OCI-LY1 (cell line): ENCODE results near the gene KL.
A peak's percentile ranks its signal among the peaks of the same experiment; 100 is the strongest.

Source experiments
- H2AFZ ChIP-seq: fragments of 200-600 bp; sonication (generic), shearing (Covaris generic); 2 replicates; pipeline ENCODE4 v1.6.0; 2014; ENCODE audit warnings: antibody characterized with exemption, mild to moderate bottlenecking, low read length
- H3F3A ChIP-seq: fragments of 200-600 bp; sonication (generic), shearing (Covaris generic); 2 replicates; pipeline ENCODE4 v1.6.0; 2014; ENCODE audit warnings: mild to moderate bottlenecking, antibody characterized with exemption, low read length, moderate library complexity; ENCODE audit not compliant: insufficient read depth
- H3K27ac ChIP-seq: fragments of 200-600 bp; sonication (generic); 2 replicates; pipeline ENCODE4 v1.5.1; 2014; ENCODE audit warnings: low read length, mixed run types, mild to moderate bottlenecking, low read depth; ENCODE audit not compliant: poor library complexity, severe bottlenecking
- H3K27me3 ChIP-seq: fragments of 200-600 bp; sonication (generic); 2 replicates; pipeline ENCODE4 v1.6.0; 2014; ENCODE audit warnings: antibody characterized with exemption, mild to moderate bottlenecking, low read length, moderate library complexity; ENCODE audit not compliant: insufficient read depth
- H3K36me3 ChIP-seq: fragments of 200-600 bp; sonication (generic); 2 replicates; pipeline ENCODE4 v1.6.1; 2014; ENCODE audit warnings: mild to moderate bottlenecking, antibody characterized with exemption, low read length, moderate library complexity, mixed read lengths; ENCODE audit not compliant: insufficient read depth
- H3K4me1 ChIP-seq: fragments of 200-600 bp; sonication (generic); 2 replicates; pipeline ENCODE4 v1.5.1; 2014; ENCODE audit warnings: mild to moderate bottlenecking, low read length, moderate library complexity; ENCODE audit not compliant: insufficient read depth, severe bottlenecking
- H3K4me2 ChIP-seq: fragments of 200-600 bp; sonication (generic), shearing (Covaris generic); 2 replicates; pipeline ENCODE4 v1.6.1; 2014; ENCODE audit warnings: low read length
- H3K4me3 ChIP-seq: fragments of 200-600 bp; sonication (generic); 2 replicates; pipeline ENCODE4 v1.5.1; 2014; ENCODE audit warnings: low read length, low read depth, mild to moderate bottlenecking, mixed read lengths; ENCODE audit not compliant: poor library complexity, severe bottlenecking
- H3K79me2 ChIP-seq: fragments of 200-600 bp; shearing (Covaris generic); 2 replicates; pipeline ENCODE4 v1.6.1; 2016; ENCODE audit warnings: mixed run types, low read length, mixed read lengths; ENCODE audit not compliant: insufficient read depth
- H3K9ac ChIP-seq: fragments of 200-600 bp; sonication (generic), shearing (Covaris generic); 2 replicates; pipeline ENCODE4 v1.6.1; 2014; ENCODE audit warnings: mild to moderate bottlenecking, low read length, mixed read lengths
- H3K9me2 ChIP-seq: fragments of 200-600 bp; sonication (generic), shearing (Covaris generic); 2 replicates; pipeline ENCODE4 v1.6.1; 2014; ENCODE audit warnings: low read depth, mild to moderate bottlenecking, low read length, mixed read lengths
- H3K9me3 ChIP-seq: fragments of 200-600 bp; shearing (Covaris generic); 2 replicates; pipeline ENCODE4 v1.6.1; 2014; ENCODE audit warnings: low read length, mixed read lengths
- H4K20me1 ChIP-seq: fragments of 200-600 bp; sonication (generic), shearing (Covaris generic); 2 replicates; pipeline ENCODE4 v1.6.0; 2016; ENCODE audit warnings: mild to moderate bottlenecking, low read length; ENCODE audit not compliant: insufficient read depth
- EZH2 ChIP-seq: fragments of 200-600 bp; sonication (generic), shearing (Covaris generic); IDR thresholded peaks from 2 replicates; pipeline ENCODE4 v1.8.0; 2017; ENCODE audit warnings: borderline replicate concordance, mixed run types, mild to moderate bottlenecking, antibody characterized with exemption, low read length, moderate library complexity, mixed read lengths
- TF ChIP-seq, protein P1 (sequence below): fragments of 200-600 bp; sonication (generic), shearing (Covaris generic); IDR thresholded peaks from 2 replicates; pipeline ENCODE4 v1.5.1; 2017; ENCODE audit warnings: mild to moderate bottlenecking, antibody characterized with exemption, low read length, moderate library complexity, mixed read lengths

The KL gene

DNA sequence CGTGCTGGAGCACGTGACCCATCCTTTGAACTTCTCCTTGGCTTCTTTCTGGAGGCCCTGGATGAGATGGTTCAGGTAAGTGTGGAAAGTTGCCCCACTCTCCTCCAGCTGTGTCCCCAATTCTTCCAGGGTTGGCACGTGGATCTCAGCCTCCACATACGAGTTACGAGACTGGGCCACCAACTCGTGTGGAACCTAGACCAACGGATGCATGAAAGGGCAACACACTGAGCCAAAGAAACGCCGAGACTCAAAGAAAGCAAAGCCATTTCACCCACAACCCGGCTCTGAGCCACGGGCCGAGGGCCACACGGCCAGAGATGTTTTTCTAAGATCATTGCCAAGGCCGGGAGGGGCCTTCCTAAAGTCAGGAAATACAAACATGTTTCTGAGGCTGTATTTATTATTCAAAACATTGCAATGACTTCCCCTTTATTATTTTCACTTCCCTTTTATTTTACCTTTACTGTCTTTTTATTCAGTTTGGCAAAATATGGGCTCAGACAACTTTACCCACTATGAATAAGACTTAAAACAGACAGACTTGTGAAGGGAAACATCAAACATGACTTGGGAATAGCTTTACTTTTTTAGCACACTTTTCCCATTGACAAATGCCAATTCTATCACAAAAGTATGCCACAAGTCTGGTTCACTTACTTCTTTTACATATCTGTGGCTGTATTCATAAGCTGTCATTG lies 94.6 kb downstream of the KL start:
- H3F3A ChIP-seq: no peaks in the 10 kb centered on the region
- H3K79me2 ChIP-seq: no peaks in the 10 kb centered on the region
- TF ChIP-seq, protein P1, sequence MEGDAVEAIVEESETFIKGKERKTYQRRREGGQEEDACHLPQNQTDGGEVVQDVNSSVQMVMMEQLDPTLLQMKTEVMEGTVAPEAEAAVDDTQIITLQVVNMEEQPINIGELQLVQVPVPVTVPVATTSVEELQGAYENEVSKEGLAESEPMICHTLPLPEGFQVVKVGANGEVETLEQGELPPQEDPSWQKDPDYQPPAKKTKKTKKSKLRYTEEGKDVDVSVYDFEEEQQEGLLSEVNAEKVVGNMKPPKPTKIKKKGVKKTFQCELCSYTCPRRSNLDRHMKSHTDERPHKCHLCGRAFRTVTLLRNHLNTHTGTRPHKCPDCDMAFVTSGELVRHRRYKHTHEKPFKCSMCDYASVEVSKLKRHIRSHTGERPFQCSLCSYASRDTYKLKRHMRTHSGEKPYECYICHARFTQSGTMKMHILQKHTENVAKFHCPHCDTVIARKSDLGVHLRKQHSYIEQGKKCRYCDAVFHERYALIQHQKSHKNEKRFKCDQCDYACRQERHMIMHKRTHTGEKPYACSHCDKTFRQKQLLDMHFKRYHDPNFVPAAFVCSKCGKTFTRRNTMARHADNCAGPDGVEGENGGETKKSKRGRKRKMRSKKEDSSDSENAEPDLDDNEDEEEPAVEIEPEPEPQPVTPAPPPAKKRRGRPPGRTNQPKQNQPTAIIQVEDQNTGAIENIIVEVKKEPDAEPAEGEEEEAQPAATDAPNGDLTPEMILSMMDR: no peak
- no peak for TF ChIP-seq EZH2
- H3K4me2 ChIP-seq: peak overlapping the region; percentile 40
- H4K20me1 ChIP-seq: no peaks in the 10 kb centered on the region
- no peaks in the 10 kb centered on the region for H3K36me3 ChIP-seq
- H3K9me2 ChIP-seq: no peaks in the 10 kb centered on the region
- no peaks in the 10 kb centered on the region for H3K9me3 ChIP-seq
- peaks cover 31% of the 10 kb centered on the region for H3K4me1 ChIP-seq
- peak overlapping the region; percentile 25; the same call in 1 of the 2 replicates for H3K9ac ChIP-seq
- H3K4me3 ChIP-seq: peak overlapping the region; percentile 17
- no peaks in the 10 kb centered on the region for H3K27me3 ChIP-seq
- H3K27ac ChIP-seq: peak overlapping the region; percentile 89
- no peak overlapping the region; the same call in 1 of the 2 replicates for H2AFZ ChIP-seq

DNA sequence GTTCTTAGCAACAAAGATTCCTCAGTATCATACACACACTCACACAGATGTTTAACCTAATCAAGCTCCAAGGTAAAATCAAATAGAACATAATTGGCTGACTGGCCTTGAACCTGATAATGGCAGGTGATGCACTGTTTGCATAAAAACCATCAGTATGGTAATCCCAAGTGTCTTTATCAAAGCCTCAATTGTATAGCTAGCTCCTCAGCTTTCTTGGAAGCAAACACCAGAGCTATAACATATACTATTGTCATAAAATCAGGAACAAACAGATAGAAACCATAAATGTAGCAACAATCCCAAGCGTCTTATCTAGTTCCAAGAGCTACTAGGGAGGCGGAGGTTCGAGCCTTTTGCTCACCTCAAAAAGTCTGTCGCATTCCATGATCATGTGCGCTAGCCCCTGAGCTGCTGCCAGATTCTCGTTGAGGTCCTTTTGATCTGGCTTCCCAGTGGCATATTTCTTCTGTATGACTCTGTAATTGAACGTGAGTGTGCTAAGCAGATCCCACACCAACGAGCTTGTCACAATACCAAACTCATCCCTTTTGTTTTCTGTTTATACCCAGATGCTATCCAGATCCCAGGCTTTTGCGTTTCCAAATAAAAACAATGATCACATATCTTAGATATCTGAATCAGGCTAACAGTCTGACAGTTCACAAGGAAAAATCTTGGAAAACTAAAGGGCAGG lies 95.3 kb downstream of the KL start:
- H2AFZ ChIP-seq: no peak overlapping the region
- no peaks in the 10 kb centered on the region for H3K36me3 ChIP-seq
- H3K27ac ChIP-seq: peak overlapping the region; percentile 89

DNA sequence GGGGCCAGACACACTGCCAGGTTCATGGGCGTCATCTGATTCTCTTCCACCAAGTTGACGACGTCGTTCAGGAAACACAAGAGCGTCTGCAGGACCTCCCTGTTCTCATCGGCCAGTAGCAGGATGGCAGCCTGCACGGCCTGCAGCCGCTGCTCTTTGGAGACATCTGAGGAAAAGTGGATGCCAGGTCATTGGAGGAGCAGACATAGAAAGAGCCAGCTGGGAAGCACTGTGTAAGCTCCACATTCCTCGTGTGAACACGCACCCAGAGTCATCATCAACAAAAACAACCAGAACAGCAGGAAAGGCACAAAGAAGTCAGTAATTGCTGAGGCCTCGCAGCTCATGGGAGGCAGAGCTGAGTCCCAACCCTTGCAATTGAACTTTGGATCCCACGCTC lies 96.5 kb downstream of the KL start:
- Histone ChIP-seq H3K4me1 (peaks cover 25% of the 10 kb centered on the region), H3F3A (no peaks in the 10 kb centered on the region), H3K27ac (no peak overlapping the region), H4K20me1 (no peaks in the 10 kb centered on the region), H3K4me3 (no peak overlapping the region), H2AFZ (no peak overlapping the region), H3K4me2 (no peak overlapping the region), H3K36me3 (no peaks in the 10 kb centered on the region), H3K9me3 (no peaks in the 10 kb centered on the region), H3K27me3 (no peaks in the 10 kb centered on the region), H3K79me2 (no peaks in the 10 kb centered on the region), H3K9ac (no peak overlapping the region), H3K9me2 (no peaks in the 10 kb centered on the region)
- TF ChIP-seq EZH2: no peak
- TF ChIP-seq, protein P1: no peak

More for the DNA sequence above, 95.3 kb downstream of the KL start:
- Histone ChIP-seq H4K20me1 (no peaks in the 10 kb centered on the region), H3K27me3 (no peaks in the 10 kb centered on the region), H3K4me2 (no peak overlapping the region), H3K9me3 (no peaks in the 10 kb centered on the region), H3K9ac (no peak overlapping the region), H3K79me2 (no peaks in the 10 kb centered on the region), H3K4me3 (no peak overlapping the region), H3F3A (no peaks in the 10 kb centered on the region), H3K4me1 (peaks cover 31% of the 10 kb centered on the region), H3K9me2 (no peaks in the 10 kb centered on the region)
- TF ChIP-seq, protein P1: no peak
- no peak for TF ChIP-seq EZH2
